GM12878 (cell line): ENCODE data around the gene SCARB1. TPM values are rescaled to one million over a fixed set of nuclear protein-coding genes. Genes with fewer than 3 reads are reported as not detected.

Source experiments
- ATAC-seq: fragments of 200-7000 bp; cut with Tn5 transposase; 3 replicates; pipeline ENCODE4 v1.9.1; 2020; ENCODE audit warnings: mild to moderate bottlenecking, moderate library complexity
- BruUV-seq: library from RNA; stranded (reverse); fragments of 400-500 nt; replicated peaks from 2 replicates; lab custom pipeline; 2021; lab: Mats Ljungman, UMichigan
- CTCF ChIA-PET: fragments of 300-600 bp; sonication (Branson Sonifier 250); formaldehyde crosslinking; extraction: SDS; loops from one replicate; lab custom pipeline; 2021; ENCODE audit warnings: inconsistent platforms; lab: Yijun Ruan, JAX
- POLR2A ChIA-PET: fragments of 350-600 bp; formaldehyde crosslinking; extraction: SDS; loops from one replicate; lab custom pipeline; 2021; ENCODE audit warnings: inconsistent platforms; lab: Charles Lee
- RAD21 ChIA-PET: fragments of 300-600 bp; sonication (Branson Sonifier 250); formaldehyde crosslinking; loops from one replicate; lab custom pipeline; 2023; ENCODE audit warnings: antibody characterized with exemption; ENCODE audit not compliant: unreplicated experiment; lab: Charles Lee
- SMC1A ChIA-PET: fragments of 300-600 bp; sonication (Branson Sonifier 250); formaldehyde crosslinking; loops from one replicate; lab custom pipeline; 2023; ENCODE audit not compliant: unreplicated experiment, uncharacterized antibody; lab: Charles Lee
- DNase-seq: peaks from one replicate; pipeline ENCODE4 v3.0.0-alpha.2; 2011; ENCODE audit warnings: low read depth, low spot score
- FAIRE-seq: peaks from 3 replicates; lab custom pipeline; 2011; peaks lifted over from hg19 to GRCh38; lab: Jason Lieb, UNC
- H2AFZ ChIP-seq: 2 replicates; pipeline ENCODE4 v1.6.0; 2011; ENCODE audit warnings: low read depth, low read length, control low read depth; ENCODE audit not compliant: control insufficient read depth
- H3K27ac ChIP-seq: 2 replicates; pipeline ENCODE4 v1.5.1; 2011; ENCODE audit warnings: control low read depth; ENCODE audit not compliant: control insufficient read depth, insufficient read depth
- H3K27me3 ChIP-seq, 2 experiments: replicated peaks in 1 of 2; 2 replicates each; pipeline versions ENCODE4 v1.6.0 to v1.6.1; 2011; ENCODE audit warnings: low read length in 1 of 2; ENCODE audit not compliant: control insufficient read depth in 2 of 2, insufficient read depth in 2 of 2
- H3K36me3 ChIP-seq, 2 experiments: 2 replicates each; pipeline ENCODE4 v1.5.1; 2011; ENCODE audit warnings: low read length in 1 of 2; ENCODE audit not compliant: control insufficient read depth in 2 of 2, insufficient read depth in 2 of 2
- H3K4me1 ChIP-seq: 2 replicates; pipeline ENCODE4 v1.6.1; 2011; ENCODE audit warnings: mild to moderate bottlenecking, low read length, moderate library complexity, mixed read lengths; ENCODE audit not compliant: control insufficient read depth, insufficient read depth
- H3K4me2 ChIP-seq: 2 replicates; pipeline ENCODE4 v1.6.0; 2011; ENCODE audit warnings: control low read depth; ENCODE audit not compliant: control insufficient read depth, insufficient read depth
- H3K4me3 ChIP-seq: fragments of 200-600 bp; sonication (generic); 2 replicates; pipeline ENCODE4 v1.5.1; 2016
- H3K79me2 ChIP-seq: 2 replicates; pipeline ENCODE4 v1.6.0; 2011; ENCODE audit warnings: low read length; ENCODE audit not compliant: control insufficient read depth, insufficient read depth
- H3K9ac ChIP-seq: 2 replicates; pipeline ENCODE4 v1.8.0; 2011; ENCODE audit warnings: low read length, control low read depth, mixed read lengths; ENCODE audit not compliant: control insufficient read depth, insufficient read depth
- H3K9me3 ChIP-seq: replicated peaks from 3 replicates; pipeline ENCODE4 v1.5.1; 2011; ENCODE audit warnings: mild to moderate bottlenecking, low read length; ENCODE audit not compliant: control insufficient read depth, insufficient read depth
- H4K20me1 ChIP-seq: 2 replicates; pipeline ENCODE4 v1.6.0; 2011; ENCODE audit not compliant: control insufficient read depth, insufficient read depth
- ZNF207 ChIP-seq: fragments of 450-650 bp; IDR thresholded peaks from 2 replicates; pipeline ENCODE4 v1.6.1; 2014; ENCODE audit warnings: antibody characterized with exemption, mild to moderate bottlenecking, borderline replicate concordance
- WGBS: methylation state at CpG from one replicate; pipeline ENCODE4 v1.1.6; 2016; ENCODE audit warnings: low lambda C conversion rate; ENCODE audit not compliant: insufficient replicate concordance, insufficient coverage; ENCODE audit errors: missing lambda C conversion rate; 5-methylcytosine and 5-hydroxymethylcytosine counted together
- in situ Hi-C: fragments of 300-500 bp; cut with MboI; formaldehyde crosslinking; loops from 9 replicates; pipeline ENCODE4 v1.14.3; 2018; ENCODE audit warnings: mixed read lengths
- intact Hi-C: fragments of 100-400 bp; cut with micrococcal nuclease; formaldehyde crosslinking; loops from one replicate; pipeline ENCODE4 v1.14.2; 2022; ENCODE audit not compliant: unreplicated experiment
- polyA plus RNA-seq, 11 experiments: library from polyadenylated mRNA; depleted of rRNA in 4 of 11; unstranded in 6 of 11; stranded (reverse) in 5 of 11; fragments of >200 nt; fragmentation: Nextera tagmentation in 4 of 11; fragmentation: Illumina TruSeq in 1 of 11; extraction: Ambion mirVana in 4 of 11; extraction: Trizol in 1 of 11; gene quantifications; 1 replicate in 1 of 11; 2 replicates in 10 of 11; pipeline versions ENCODE4 v1.2.1 to v1.2.3, GENCODE V29; 2011 to 2016; ENCODE audit warnings: inconsistent platforms in 2 of 11, missing spikeins in 2 of 11, low read depth in 1 of 11
- total RNA-seq, 4 experiments: library from RNA; depleted of rRNA in 3 of 4; stranded (reverse); fragments of >200 nt in 3 of 4; fragmentation: Illumina TruSeq in 1 of 4; extraction: Trizol in 1 of 4; gene quantifications; 2 replicates each; pipeline versions ENCODE4 v1.2.1 to v1.2.3, GENCODE V29; 2013 to 2021
- TF ChIP-seq, protein P1 (sequence below): fragments of 450-650 bp; IDR thresholded peaks from 2 replicates; pipeline ENCODE4 v1.6.1; 2017; ENCODE audit warnings: low read depth, mild to moderate bottlenecking, moderate library complexity
- TF ChIP-seq, protein P2 (sequence below): IDR thresholded peaks from 2 replicates; pipeline ENCODE4 v1.6.1; 2012; ENCODE audit warnings: low read depth, low read length, improper control_type of control experiment
- TF ChIP-seq, protein P3 (sequence below): fragments of 450-650 bp; IDR thresholded peaks from 2 replicates; pipeline ENCODE4 v1.6.1; 2016; ENCODE audit warnings: mild to moderate bottlenecking, moderate library complexity, borderline replicate concordance

SCARB1 gene
- total and polyA plus RNA-seq, 10 of the 15 experiments (the other 5 are each of a cell fraction or from before 2014, with no cell fraction given): 0.34 to 104 (median 63.1) TPM

DNA sequence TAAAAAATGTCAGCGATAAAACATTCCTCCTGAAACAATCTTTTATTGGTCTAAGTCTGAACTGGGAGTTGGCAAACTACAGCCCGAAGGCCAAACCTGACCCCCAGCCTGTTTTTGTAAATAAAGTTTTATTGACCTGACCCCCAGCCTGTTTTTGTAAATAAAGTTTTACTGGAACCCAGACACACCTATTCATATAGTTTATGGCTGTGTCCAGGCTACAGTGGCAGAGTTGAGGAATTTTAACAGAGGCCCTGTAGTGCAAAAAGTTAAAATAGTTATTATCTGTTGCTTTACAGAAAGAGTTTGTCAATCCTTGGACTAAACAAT lies 12.1 kb upstream of the SCARB1 start:
- DNase-seq (no peak), ATAC-seq (no peak), FAIRE-seq (no peak)
- no peaks in the 10 kb centered on the region for H3K36me3 ChIP-seq
- no peak overlapping the region for H3K9ac ChIP-seq
- H3K79me2 ChIP-seq: no peaks in the 10 kb centered on the region
- POLR2A ChIA-PET: no interaction called here
- H3K9me3 ChIP-seq: no peaks in the 10 kb centered on the region
- in situ Hi-C loops (no loop called here), intact Hi-C loops (no loop called here)
- WGBS: 92% methylated on average over 2 of the region's 2 CpGs
- SMC1A ChIA-PET: no interaction called here
- CTCF ChIA-PET: no interaction called here
- peaks cover 11% of the 10 kb centered on the region for H3K4me1 ChIP-seq
- no peak overlapping the region for H3K4me2 ChIP-seq
- no peaks in the 10 kb centered on the region for H3K27me3 ChIP-seq
- H3K27ac ChIP-seq: no peak overlapping the region
- TF ChIP-seq, protein P1, sequence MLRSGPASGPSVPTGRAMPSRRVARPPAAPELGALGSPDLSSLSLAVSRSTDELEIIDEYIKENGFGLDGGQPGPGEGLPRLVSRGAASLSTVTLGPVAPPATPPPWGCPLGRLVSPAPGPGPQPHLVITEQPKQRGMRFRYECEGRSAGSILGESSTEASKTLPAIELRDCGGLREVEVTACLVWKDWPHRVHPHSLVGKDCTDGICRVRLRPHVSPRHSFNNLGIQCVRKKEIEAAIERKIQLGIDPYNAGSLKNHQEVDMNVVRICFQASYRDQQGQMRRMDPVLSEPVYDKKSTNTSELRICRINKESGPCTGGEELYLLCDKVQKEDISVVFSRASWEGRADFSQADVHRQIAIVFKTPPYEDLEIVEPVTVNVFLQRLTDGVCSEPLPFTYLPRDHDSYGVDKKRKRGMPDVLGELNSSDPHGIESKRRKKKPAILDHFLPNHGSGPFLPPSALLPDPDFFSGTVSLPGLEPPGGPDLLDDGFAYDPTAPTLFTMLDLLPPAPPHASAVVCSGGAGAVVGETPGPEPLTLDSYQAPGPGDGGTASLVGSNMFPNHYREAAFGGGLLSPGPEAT: no peak
- TF ChIP-seq, protein P2, sequence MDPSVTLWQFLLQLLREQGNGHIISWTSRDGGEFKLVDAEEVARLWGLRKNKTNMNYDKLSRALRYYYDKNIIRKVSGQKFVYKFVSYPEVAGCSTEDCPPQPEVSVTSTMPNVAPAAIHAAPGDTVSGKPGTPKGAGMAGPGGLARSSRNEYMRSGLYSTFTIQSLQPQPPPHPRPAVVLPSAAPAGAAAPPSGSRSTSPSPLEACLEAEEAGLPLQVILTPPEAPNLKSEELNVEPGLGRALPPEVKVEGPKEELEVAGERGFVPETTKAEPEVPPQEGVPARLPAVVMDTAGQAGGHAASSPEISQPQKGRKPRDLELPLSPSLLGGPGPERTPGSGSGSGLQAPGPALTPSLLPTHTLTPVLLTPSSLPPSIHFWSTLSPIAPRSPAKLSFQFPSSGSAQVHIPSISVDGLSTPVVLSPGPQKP: no peak
- TF ChIP-seq ZNF207: no peak
- TF ChIP-seq, protein P3, sequence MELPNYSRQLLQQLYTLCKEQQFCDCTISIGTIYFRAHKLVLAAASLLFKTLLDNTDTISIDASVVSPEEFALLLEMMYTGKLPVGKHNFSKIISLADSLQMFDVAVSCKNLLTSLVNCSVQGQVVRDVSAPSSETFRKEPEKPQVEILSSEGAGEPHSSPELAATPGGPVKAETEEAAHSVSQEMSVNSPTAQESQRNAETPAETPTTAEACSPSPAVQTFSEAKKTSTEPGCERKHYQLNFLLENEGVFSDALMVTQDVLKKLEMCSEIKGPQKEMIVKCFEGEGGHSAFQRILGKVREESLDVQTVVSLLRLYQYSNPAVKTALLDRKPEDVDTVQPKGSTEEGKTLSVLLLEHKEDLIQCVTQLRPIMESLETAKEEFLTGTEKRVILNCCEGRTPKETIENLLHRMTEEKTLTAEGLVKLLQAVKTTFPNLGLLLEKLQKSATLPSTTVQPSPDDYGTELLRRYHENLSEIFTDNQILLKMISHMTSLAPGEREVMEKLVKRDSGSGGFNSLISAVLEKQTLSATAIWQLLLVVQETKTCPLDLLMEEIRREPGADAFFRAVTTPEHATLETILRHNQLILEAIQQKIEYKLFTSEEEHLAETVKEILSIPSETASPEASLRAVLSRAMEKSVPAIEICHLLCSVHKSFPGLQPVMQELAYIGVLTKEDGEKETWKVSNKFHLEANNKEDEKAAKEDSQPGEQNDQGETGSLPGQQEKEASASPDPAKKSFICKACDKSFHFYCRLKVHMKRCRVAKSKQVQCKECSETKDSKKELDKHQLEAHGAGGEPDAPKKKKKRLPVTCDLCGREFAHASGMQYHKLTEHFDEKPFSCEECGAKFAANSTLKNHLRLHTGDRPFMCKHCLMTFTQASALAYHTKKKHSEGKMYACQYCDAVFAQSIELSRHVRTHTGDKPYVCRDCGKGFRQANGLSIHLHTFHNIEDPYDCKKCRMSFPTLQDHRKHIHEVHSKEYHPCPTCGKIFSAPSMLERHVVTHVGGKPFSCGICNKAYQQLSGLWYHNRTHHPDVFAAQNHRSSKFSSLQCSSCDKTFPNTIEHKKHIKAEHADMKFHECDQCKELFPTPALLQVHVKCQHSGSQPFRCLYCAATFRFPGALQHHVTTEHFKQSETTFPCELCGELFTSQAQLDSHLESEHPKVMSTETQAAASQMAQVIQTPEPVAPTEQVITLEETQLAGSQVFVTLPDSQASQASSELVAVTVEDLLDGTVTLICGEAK: peak; percentile 52; the same call in 1 of the 2 replicates
- BruUV-seq: no TSS peak
- no peaks in the 10 kb centered on the region for H4K20me1 ChIP-seq
- no peak overlapping the region for H3K4me3 ChIP-seq
- RAD21 ChIA-PET: no interaction called here
- H2AFZ ChIP-seq: no peak overlapping the region
